Measurements from ENCODE around the gene DNLZ.
"Not testable (repeated sequence)": the region's sequence is repeated elsewhere in the genome, so short reads cannot be mapped to it uniquely, and the experiment has no call there.

Gene DNLZ

DNA sequence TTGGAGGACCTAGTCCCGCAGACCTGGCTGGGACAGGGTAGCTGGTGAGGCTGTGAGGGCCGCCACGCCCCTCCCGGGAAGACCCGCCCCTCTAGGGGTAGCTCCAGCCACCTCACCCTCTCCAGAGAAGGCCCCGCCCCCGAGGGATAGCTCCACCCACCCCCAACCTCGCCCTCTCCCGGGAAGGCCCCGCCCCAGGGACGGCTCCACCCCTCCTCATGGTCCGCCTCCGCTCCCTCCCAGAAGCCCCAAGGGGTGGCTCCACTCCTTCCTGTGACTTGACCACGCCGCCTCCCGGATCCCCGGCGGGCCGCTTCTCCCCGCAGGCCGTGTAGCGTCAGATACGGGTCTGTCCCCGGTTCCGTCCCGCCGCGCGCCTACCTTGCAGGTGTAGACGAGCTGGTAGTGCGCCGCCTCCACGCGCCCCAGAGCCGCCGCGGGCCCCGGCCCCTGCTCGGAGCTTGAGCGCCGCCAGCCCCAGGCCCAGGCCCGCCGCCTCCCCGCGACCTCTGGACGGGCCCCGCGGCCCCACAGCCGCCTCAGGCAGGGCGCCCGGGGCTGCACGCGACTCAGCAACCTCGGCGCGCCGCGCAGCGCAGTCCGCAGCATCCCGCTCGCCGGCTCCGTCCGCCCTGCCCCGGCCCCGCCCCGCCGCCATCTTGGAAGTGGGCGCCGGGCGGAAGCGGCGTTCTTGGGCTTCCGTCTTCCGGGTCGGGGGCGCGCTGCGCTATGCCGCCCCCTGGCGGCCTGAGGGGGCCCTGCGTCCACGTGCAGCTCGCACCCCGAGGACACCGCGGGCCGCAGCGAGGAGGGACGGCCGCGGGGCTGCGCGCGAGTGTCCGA is at the start of gene DNLZ:
DNLZ (minus strand) TSS at position 639 of the 843 bp plus-strand sequence; CDS start at position 609, 30 bp downstream.
- DNase-seq (ENCODE audit: low read depth) = peak; percentile 86

DNA sequence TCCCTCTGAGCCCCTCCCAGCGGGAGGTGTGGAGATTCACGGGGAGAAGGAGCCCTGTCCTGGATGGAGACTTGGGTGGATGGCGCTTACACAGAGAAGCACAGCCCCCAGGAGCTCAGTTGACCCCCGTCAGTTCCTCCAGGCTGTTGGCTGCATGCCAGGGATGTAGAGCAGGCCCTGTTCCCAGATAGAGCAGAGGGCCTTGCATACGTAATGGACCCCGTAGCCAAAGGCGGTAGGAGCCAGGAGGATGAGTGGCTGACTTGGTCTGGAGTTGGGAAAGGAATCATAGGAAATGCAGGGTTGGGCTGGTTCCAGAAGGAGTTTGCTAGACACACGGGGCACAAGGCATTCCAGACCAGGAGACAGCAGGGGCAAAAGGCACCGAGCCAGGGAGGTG is 49.4 kb upstream of the DNLZ start:
- no peak for DNase-seq (ENCODE audit: low read depth)

DNA sequence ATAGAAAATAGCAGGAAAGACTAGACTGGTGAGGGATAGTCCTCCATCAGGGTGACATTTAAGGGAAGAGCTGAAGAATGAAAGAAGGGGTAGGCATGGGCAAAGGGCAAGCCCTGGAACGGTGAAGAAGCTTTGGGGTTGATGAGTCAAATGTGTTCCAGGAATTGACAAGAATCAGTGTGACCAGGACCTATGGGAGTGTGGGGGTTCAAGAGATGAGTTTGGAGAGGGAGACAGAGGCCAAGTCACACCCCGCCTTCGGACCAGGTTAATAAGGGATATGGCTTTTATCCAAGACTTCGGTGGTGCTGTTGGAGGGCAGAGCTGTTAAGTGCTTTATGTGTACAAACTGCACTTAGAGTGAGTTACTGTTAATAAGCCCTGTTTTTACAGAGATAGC is 47.8 kb upstream of the DNLZ start:
- no peak for DNase-seq (ENCODE audit: low read depth)

DNA sequence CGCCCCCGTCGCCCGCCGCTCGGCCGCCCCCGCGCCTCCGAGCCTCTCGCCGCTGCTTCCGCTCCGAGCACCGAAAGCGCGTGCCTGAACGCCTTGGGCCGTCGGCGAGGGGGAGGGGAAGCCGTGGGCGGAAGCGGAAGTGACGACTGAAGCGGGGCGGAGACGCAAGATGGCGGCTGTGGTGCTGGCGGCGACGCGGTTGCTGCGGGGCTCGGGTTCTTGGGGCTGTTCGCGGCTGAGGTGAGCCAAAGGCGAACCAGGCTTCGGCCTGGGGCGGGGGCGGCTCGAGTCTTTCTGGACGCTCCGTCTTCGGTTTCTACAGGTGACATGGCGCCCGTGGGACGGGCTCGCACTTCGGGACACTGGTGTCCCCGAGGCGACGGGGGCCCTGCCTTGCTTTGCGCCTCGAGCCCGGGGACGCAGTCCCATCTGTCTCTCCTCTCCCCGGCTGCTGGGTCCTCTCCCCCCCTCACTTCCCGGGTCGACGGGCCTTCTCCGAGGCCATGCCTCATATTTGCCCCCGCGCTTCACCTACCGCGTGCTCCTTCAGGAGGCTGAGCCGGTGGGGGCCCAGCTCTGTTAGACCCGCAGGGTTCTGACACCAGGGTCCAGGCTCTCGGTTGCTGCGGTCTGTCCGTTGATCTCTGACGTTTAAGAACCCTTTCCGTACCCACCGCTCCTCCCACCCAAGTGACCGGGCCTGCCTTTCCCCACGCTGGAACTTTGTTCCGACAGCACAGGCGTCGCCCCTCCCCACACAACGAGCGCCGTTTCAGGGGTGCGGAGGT is 47.1 kb upstream of the DNLZ start, which contains the start of the genes ENTR1 and PMPCA:
ENTR1 (minus strand) TSS at position 115 of the 788 bp plus-strand sequence. CDS start 217 bp downstream, outside the sequence.
PMPCA (plus strand) TSS at position 159 of the 788 bp plus-strand sequence; CDS start at position 170, 11 bp downstream.
- peak; percentile 91 for DNase-seq (ENCODE audit: low read depth)

DNA sequence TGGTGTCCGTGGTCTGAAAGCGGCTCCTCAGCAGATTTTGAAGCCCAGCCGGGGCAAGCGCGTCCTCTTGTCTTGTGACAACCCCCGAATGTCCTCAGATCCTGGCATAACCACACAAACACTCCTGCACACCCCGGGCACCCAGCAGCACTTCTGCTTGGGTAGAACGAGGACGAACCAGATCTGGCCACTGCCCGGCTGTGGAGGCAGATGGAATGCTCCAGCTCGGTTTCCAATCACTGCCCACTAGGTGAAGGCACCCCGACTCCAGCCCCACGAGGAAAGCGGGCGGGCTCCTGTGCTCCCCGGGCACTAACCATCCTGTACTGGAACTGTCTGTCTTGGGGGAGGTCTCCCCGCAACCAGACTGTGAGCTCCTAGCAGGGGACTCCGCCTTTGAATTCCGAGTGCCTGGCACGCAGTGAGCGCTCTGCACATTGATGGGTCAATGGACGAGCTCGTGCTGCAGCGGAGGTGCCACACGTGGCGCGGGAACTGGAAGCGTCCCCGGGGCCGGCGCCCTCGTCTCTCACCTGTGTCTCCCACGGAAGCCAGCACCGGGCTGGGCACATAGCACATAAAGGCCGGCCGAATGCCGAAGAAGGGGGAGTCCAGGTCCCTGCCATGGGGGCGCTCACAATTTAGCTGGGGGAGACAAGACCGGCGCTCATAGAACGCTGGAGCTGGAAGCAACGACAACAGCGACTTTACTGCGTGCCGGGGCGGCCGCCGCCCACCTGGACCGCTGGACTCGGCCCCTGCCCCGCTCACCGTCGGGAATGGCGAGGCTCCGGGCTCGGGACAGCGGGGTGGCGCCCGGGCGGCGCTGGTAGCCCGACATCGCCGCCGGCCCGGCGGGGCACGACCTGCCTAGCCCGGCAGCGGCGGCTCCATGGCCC is 46.3 kb upstream of the DNLZ start:
- DNase-seq (ENCODE audit: low read depth) = no peak

DNA sequence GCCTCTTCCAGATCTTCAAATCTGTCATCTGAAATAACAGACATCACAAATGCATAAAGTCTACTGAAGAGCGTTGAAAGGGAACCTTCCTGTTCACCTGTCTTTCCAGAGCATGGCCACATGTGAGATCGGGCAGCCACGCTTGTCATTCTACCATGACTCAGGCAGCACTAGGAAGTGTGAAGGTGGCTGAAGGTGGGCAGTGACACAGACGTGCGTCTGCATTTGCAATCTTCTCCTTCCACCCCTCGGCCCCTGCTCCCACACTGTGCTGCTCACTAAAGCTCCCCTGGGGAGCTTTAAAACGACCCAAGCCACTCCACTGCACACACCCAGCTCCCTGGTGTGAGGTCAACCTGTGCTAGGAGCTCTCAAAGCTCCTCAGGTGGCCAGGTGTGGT is 44.4 kb upstream of the DNLZ start:
- no peak for DNase-seq (ENCODE audit: low read depth)

DNA sequence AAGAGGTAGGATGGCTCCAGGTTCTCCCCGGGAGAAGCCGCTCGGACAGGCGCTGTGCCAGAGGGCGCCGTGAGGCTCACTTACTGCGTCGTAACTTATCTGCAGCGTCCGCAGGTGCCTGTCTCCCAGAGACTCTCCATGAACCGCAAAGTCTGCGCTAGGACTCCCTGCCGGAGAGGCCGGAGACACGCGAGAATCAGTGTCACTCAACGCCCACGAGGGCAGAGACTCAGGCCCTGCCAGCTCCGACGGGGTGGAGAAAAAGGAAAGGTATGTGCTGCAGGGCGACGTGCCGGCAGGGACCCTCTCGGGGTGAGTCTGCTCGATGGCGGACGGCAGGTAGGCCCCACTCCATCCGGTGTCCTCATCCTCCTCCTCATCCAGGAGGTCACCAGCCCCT is 43.5 kb upstream of the DNLZ start:
- not testable (repeated sequence) for DNase-seq (ENCODE audit: low read depth)

DNA sequence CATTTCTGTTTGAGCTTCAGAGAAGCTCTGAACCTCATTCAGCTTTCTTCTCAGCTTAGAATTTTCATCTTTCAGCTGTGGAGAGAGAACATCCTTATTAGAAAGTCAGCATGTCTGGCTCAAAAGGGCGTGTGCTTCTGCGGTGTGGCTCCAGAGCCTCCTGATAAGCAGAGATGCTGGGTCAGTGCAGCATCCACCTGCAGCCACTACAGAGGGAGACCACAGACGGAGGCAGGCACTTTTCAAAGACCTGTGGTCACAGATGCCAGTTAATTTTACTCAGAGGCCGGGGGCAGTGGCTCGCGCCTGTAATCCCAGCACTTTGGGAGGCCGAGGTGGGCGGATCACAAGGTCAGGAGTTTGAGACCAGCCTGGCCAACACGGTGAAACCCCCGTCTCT is 42.4 kb upstream of the DNLZ start:
- not testable (repeated sequence) for DNase-seq (ENCODE audit: low read depth)

DNA sequence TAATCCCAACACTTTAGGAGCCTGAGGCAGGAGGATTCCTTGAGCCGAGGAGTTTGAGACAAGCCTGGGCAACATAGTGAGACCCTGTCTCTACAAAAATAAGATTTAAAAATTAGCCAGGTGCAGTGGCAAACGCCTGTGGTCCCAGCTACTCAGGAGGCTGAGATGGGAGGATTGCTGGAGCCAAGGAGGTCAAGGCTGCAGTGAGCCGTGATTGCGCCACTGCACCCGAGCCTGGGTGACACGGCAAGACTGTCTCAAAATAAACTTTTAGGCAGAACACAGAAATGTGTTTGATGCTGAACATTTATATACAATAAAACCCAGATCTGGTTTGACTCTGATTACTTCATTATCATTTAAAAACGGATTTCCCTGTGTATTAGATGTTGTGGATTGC is 41.9 kb upstream of the DNLZ start:
- no peak for DNase-seq (ENCODE audit: low read depth)

DNA sequence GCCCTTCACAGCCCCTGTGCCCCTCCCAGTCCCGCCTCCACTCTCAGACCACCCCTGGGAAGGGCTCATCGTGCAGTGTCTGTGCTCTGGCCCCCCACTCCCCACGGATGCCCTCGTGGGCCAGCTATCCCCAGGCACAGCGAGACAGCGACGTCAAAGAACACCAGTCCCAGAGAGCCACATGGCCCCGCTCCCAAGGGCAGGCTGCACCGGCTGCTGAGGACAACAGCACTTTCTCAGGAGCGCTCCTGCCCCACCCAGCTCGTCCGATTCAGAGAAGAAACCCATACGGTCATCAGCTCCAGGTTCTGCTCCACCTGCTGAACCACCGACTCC is 41.2 kb upstream of the DNLZ start:
- no peak for DNase-seq (ENCODE audit: low read depth)

DNA sequence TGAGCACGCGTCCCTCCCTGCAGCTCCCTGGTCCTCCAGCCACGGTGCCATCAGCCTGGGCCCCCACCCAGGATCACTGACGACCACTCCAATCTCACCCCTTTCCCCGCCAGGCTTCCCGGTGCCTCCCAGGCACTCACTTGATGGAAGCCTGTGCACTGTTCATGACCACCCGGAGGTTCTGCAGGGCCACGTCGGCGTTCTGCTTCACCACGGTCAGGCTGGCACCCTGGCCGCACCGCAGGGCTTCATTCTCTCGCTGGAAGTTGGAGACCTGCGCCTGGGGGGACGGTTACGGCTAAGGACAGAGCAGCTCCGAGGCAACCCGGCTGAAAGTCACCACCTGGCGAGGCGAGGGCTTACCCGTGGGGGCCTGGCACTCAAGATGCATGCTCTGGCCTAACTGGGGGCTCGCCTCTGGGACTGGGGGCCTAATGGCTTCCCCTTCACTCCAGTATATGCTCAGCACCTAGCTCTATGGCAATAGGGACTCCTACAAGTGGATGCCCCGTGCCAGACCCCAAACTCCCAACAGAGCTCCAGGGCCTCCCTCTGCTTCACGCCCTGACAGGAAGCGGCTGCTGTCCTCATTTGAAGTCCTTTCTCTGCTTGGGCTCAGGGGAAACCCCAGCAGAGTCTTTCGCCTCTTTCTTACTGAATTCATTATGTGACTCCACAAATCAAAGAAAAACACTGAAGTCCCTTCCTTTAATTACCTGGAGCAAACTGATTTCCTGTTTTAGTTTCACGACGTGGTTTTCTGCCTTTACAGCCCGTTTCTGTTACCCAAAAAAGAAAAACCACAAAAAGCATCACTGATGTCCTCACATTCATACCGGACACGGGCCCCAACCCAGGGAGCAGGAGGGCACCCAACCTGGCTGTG is 40.6 kb upstream of the DNLZ start:
- peak; percentile 42 for DNase-seq (ENCODE audit: low read depth)

DNA sequence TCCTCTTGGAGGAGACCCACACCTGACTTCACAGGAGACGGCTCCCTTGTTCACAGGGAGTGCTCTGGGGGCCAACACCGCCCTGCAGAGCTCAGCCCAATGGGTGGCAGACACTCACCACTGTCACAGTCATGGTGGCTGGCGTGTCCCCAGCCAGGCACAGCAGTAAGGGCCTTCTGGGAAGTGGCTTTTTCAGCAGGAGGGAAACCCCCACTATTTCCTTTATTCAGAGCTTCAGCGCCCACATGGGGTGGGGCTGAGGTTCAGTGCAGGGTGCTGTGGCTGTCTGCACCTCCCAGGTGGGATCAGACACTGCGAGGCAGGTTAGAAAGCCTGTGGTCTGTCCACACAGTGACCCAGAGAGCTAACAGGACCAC is 40.0 kb upstream of the DNLZ start:
- DNase-seq (ENCODE audit: low read depth) = peak; percentile 74

DNA sequence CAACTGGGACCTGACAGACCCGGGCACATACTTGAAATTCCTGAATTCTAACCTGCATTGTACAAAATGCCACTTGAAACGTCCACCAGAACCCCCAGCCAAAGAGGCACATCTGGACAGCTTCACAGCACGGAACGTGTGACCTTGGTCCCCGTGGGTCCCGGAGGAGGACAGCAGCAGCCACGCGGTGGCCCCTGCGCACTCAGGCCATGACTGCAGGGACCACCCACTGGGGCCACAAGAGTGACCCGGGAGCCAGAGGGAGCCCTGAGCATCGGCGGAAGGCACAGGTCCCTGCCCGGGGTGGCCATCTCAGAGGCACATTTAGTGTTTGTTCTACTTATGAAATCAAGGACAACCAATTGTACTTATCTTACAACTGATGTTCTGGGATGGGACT is 38.5 kb upstream of the DNLZ start:
- DNase-seq (ENCODE audit: low read depth) = no peak

DNA sequence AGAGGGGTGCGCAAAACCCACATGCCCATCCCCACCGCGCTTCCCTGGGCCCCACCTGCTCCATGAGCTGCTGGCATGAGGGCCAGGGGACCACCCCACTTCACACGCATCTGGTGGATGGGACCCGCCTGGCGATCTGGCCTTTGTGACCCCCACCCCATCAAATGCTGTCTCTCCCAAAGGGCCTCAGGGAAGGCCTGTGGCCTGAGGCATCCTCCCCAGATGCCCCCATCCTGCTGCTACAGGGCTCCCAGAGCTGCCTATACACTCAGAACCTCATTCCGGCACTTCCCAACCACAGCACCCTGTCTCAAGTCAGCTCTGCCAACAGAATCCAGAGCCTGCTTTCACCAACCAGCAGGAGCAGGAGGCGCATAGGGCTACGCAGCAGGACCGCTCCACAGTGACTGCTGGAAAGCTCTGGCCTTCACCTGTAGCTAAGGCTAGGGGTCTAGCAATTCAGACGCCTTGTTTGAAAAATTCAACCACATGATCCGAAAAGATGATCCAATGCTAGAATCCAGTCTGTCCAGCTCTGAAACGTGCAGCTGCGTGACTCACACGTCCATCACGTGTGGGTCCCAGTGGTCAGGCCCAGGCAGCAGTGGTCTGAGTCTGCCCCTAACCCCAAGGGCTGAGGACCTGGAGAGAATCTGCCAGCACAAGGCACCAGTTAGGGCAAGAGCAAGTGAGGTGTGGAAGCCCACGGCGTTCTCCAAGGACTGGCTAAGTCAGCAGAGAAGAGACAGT is 37.8 kb upstream of the DNLZ start:
- DNase-seq (ENCODE audit: low read depth) = no peak

DNA sequence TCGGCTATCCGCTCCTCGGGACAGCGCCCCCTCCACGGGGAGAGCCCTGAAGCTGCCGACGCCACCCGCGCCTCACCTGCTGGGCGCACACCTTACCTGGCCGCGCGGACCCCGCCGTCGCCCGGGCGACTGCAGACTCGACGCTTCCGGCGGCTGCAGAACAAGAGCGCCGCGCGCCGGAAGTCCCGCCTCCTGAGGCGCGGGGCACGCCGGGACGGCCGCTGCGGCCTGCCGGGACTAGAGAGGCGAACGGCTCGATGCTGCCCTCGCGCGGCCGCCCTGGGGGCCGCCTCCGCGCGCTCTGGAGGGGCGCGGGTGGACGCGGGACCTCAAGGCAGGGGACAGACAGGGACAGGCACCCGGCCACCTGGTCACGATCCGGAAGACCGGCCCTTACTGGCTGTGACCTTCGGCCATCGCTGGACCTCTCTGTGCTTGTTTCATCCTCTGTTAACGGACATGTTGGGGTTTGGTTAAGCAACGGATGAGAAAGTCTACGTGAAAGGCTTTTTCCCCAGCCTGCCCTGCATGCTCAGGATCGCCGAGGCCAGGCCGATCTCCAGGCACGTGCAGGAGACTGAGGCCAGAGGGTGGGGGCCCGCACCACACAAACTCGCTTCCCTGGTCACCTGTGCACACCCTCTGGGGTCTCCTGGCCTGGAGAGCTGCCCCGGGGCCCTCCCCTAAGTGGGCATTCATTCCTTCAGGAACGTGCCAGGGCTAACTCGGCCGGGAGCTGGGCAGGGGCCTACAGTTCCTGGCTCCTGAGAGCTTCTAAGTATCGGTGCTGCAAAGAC is 36.7 kb upstream of the DNLZ start, which contains the start of gene SNAPC4:
SNAPC4 (minus strand) TSS at position 133 of the 797 bp plus-strand sequence. CDS start 1,742 bp downstream, outside the sequence.
- peak; percentile 71 for DNase-seq (ENCODE audit: low read depth)

DNA sequence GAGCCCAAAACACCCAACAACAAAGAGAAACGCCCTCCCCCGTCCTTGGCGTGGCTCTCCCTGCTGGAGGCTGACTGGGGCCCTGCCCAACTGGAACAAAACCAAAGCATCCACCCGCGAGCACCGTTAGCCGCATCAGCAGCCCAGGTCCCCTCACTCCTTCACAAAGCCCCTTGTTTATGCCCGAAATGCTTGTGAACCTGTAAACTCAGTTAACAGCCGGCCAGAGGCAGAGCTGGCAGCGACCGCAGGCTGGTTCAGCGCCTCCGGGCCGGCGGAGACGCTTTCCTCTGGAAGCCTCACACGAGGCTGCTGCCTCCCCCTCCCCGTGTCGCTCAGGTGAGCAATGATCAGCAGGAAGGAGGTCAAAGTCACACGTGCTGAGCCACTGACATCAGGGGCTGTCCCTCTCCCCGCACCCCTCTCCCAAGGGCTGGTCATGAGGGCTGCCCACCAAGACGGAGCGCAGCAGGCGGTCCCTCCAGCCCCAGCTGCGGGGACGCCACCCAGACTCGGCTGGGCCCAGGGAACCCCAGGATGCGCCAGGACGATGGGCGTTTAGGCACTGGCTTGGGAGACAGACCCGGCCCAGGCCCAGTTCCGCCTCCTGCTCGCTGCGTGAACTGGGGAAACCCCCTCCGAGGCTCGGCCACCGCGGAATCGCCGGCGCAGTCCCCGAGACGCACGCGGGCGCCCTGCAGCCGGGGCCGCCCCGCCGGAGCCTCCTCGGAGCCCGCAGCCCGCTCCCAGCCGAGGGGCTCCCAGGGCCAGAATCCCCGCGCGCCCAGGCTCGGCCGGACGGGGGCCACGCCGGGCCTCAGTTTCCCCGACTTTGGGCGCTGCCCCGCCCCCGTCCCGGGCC is 35.9 kb upstream of the DNLZ start:
- DNase-seq (ENCODE audit: low read depth) = peak; percentile 34

DNA sequence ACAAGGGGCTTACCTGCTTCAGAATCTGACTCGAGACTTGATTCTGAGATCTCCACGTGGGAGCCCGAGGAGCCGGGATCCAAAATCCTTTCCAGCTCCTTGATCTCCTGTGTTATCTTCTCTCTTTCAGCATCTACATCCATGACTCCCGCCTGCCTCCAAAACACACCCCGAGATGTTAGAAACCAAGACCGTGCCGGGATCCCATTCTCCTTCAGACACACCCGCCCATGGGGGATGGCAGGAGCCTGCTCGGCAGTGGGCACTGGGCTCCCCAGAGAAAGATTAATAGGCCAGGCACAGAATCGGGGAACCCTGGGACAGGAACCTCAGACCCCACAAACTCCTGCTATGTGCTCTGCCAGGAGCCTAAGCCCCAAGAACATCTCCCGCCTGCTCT is 34.7 kb upstream of the DNLZ start:
- DNase-seq (ENCODE audit: low read depth) = no peak

DNA sequence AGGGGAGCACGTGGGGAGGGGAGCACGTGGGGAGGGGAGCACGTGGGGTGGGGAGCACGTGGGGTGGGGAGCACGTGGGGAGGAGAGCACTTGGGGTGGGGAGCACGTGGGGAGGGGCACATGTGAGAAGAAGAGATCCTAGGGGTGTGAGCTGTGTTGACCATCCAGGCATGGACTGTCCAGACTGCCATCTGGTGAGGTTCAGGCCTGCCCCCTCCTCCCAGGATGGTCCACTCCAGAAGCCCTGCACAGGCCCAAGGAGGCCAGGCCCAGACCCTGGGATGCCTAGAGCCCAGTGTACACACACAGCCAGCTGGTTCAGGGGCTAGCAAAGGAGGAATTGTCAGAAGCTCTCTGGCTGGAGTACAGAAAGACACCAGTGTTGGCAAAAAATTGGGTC is 34.1 kb upstream of the DNLZ start:
- no peak for DNase-seq (ENCODE audit: low read depth)

DNA sequence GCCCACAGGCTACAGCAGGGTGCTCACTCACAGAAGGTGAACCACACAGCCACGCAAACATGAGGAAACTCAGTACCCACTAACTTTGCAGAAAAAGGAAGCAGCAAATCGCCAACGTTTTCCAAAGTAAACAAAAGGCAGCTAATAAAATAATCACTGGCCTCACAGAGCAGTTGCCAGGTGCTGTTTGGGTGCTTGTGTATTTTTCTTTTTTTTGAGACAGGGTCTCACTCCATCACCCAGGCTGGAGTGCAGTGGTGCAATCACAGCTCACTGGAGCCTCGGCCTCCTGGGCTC is 32.6 kb upstream of the DNLZ start:
- DNase-seq (ENCODE audit: low read depth) = no peak
